ENCODE measurements around the gene QARS1. TPM values are rescaled to one million over a fixed set of nuclear protein-coding genes. Genes with fewer than 3 reads are reported as not detected.

QARS1 gene
- total RNA-seq, 1 experiment from 2014 or later, result 244 TPM

DNA sequence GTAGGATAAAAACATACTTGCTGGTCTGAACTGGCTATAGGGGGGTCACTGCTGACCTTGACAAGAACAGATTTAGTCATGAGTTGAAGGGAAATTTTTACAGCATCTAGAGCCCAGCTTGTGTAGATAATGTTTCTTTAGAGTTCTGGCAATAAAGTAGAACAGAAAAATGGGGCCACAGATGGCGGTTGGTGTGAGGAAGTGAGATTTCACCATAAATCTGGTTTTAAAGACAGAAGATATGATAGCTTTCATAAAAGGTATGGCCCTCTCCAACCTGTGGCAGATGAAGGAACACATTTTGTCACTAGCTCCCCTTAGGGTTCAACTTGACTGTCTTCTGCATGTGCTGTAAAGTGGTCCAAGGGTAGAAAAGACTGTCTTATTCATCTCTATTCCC is 51.0 kb downstream of the QARS1 start:
- DNase-seq (ENCODE audit: low read depth), result no peak

Other genes with a start within 250 kb of the QARS1 start
- 19.4 and 25.6 TPM in 2 replicates for gene SLC25A20, start 205.9 kb downstream of the QARS1 start, total RNA-seq (2014; rRNA removed; shearing (Covaris generic))
- 74.0 and 81.8 TPM in 2 replicates for gene ARIH2, start 185.9 kb downstream of the QARS1 start, total RNA-seq (2014; rRNA removed; shearing (Covaris generic))
- 3.3 and 4.0 TPM in 2 replicates for gene P4HTM, start 114.5 kb downstream of the QARS1 start, total RNA-seq (2014; rRNA removed; shearing (Covaris generic))
- 44.7 and 49.5 TPM in 2 replicates for gene WDR6, start 97.4 kb downstream of the QARS1 start, total RNA-seq (2014; rRNA removed; shearing (Covaris generic))
- 46.4 and 54.9 TPM in 2 replicates for gene DALRD3, start 86.2 kb downstream of the QARS1 start, total RNA-seq (2014; rRNA removed; shearing (Covaris generic))
- 260 and 301 TPM in 2 replicates for gene NDUFAF3, start 82.6 kb downstream of the QARS1 start, total RNA-seq (2014; rRNA removed; shearing (Covaris generic))
- gene IMPDH2, start 75.4 kb downstream of the QARS1 start, total RNA-seq (2014; rRNA removed; shearing (Covaris generic)), result 305 and 426 TPM in 2 replicates
- gene QRICH1, start 10.7 kb downstream of the QARS1 start, total RNA-seq (2014; rRNA removed; shearing (Covaris generic)), result 121 and 124 TPM in 2 replicates
- gene USP19, start 16.1 kb upstream of the QARS1 start, total RNA-seq (2014; rRNA removed; shearing (Covaris generic)), result 29.1 and 42.4 TPM in 2 replicates
- 209 and 244 TPM in 2 replicates for gene LAMB2, start 28.3 kb upstream of the QARS1 start, total RNA-seq (2014; rRNA removed; shearing (Covaris generic))
- gene CCDC71, start 61.6 kb upstream of the QARS1 start, total RNA-seq (2014; rRNA removed; shearing (Covaris generic)), result 26.0 and 32.8 TPM in 2 replicates
- gene KLHDC8B, start 66.8 kb upstream of the QARS1 start, total RNA-seq (2014; rRNA removed; shearing (Covaris generic)), result 28.1 and 28.7 TPM in 2 replicates
- gene C3orf62, start 172.5 kb upstream of the QARS1 start, total RNA-seq (2014; rRNA removed; shearing (Covaris generic)), result 0.84 and 0.88 TPM in 2 replicates
- 12.9 and 14.5 TPM in 2 replicates for gene USP4, start 235.3 kb upstream of the QARS1 start, total RNA-seq (2014; rRNA removed; shearing (Covaris generic))

Measured in RPMI7951 (cell line).